ENCODE results near the gene MAPRE2. TPM values are rescaled to one million over a fixed set of nuclear protein-coding genes. Genes with fewer than 3 reads are reported as not detected.

The MAPRE2 gene
- total and polyA plus RNA-seq, 12 donors: 30.2 to 144 (median 87.6) TPM

GRCh38 chr18:35073186-35074105 lies 32.2 kb downstream of the MAPRE2 start:
- H3K27ac ChIP-seq: peak overlapping the region in 4 of 5 donors; percentile 37 to 61 (median 56)
- peaks cover 50 to 57% of the 10 kb centered on the region in 2 donors for H3K4me1 ChIP-seq (replicated peaks in 1 of 2)
- no peak overlapping the region for H3K4me3 ChIP-seq
- intact Hi-C loops (cut with DNase I): no loop called here
- H3K36me3 ChIP-seq (replicated peaks in 1 of 2): no peaks in the 10 kb centered on the region
- H3K9me3 ChIP-seq (replicated peaks in 1 of 3): no peaks in the 10 kb centered on the region
- 28 to 36% (median 33%) methylated on average over 3 of the region's 3 CpGs for WGBS, 4 donors
- TF ChIP-seq, protein P1, sequence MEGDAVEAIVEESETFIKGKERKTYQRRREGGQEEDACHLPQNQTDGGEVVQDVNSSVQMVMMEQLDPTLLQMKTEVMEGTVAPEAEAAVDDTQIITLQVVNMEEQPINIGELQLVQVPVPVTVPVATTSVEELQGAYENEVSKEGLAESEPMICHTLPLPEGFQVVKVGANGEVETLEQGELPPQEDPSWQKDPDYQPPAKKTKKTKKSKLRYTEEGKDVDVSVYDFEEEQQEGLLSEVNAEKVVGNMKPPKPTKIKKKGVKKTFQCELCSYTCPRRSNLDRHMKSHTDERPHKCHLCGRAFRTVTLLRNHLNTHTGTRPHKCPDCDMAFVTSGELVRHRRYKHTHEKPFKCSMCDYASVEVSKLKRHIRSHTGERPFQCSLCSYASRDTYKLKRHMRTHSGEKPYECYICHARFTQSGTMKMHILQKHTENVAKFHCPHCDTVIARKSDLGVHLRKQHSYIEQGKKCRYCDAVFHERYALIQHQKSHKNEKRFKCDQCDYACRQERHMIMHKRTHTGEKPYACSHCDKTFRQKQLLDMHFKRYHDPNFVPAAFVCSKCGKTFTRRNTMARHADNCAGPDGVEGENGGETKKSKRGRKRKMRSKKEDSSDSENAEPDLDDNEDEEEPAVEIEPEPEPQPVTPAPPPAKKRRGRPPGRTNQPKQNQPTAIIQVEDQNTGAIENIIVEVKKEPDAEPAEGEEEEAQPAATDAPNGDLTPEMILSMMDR (IDR thresholded peaks at IDR 0.05): no peak
- DNase-seq: no peak
- no peaks in the 10 kb centered on the region for H3K27me3 ChIP-seq

DNA sequence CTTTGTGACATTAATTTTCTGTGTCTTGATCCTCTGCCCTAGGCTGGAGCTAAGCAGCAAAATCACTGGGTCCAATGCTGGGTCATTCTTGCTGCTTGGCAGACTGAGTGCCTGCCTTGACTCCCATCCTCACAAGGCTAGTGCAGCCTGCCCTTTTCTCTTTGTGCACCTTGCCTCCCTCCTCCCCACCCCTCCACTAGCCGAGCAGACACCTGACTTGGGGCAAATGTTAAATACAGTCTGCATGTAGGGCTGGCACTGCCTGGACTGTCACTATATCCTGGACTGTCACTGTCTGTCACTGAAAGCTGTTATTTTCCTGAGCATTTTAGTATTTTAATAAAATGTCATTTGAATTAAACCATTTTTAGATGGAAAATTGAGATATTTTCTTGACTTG lies 33.4 kb downstream of the MAPRE2 start:
- 58 to 83% (median 62%) methylated on average over 1 of the region's 1 CpG for WGBS, 4 donors
- intact Hi-C loops (cut with DNase I): no loop called here
- no peak overlapping the region for H3K4me3 ChIP-seq
- TF ChIP-seq, protein P1 (IDR thresholded peaks at IDR 0.05): no peak
- TF ChIP-seq POLR2A (IDR thresholded peaks at IDR 0.05): no peak
- H3K27me3 ChIP-seq: no peaks in the 10 kb centered on the region
- no peaks in the 10 kb centered on the region for H3K36me3 ChIP-seq (replicated peaks in 1 of 2)
- peak overlapping the region in 3 of 5 donors; percentile 37 to 61 (median 52) for H3K27ac ChIP-seq
- no peaks in the 10 kb centered on the region for H3K9me3 ChIP-seq (replicated peaks in 1 of 3)
- H3K4me1 ChIP-seq (replicated peaks in 1 of 2): peaks cover 54 to 64% of the 10 kb centered on the region in 2 donors
- DNase-seq: no peak

DNA sequence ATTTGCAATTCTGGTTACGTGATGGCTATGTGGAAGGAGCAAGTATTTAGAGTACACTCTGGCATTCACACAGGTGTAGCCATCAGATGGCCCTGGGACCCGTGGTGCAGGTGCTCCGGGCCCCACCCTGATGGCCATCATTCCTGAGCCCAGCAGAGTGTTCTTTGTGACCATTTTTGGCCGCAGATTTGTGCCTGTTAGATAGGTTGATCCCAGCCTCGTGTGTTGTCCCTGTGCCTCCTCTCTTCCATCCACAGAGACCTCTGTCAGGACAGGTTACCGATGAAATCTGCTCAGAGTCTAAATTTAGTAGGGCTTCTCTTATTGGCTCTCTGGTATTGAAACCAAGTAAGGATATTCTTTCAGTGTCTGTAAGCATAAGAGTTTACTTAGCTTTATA lies 33.9 kb downstream of the MAPRE2 start:
- Histone ChIP-seq H3K27ac (peak overlapping the region in 2 of 5 donors; percentile 25 to 52), H3K4me1 (replicated peaks in 1 of 2) (peaks cover 54 to 64% of the 10 kb centered on the region in 2 donors)

More for the DNA sequence above, 33.9 kb downstream of the MAPRE2 start:
- intact Hi-C loops (cut with DNase I): no loop called here
- TF ChIP-seq, protein P1 (IDR thresholded peaks at IDR 0.05): no peak
- TF ChIP-seq POLR2A (IDR thresholded peaks at IDR 0.05): no peak
- WGBS, 4 donors: 68 to 84% (median 76%) methylated on average over 4 to 6 of the region's 6 CpGs
- H3K36me3 ChIP-seq (replicated peaks in 1 of 2): no peaks in the 10 kb centered on the region
- DNase-seq: no peak
- H3K4me3 ChIP-seq: no peak overlapping the region
- H3K9me3 ChIP-seq (replicated peaks in 1 of 3): no peaks in the 10 kb centered on the region
- H3K27me3 ChIP-seq: no peaks in the 10 kb centered on the region

All from adrenal gland (tissue), 12 donors.